Right kidney (tissue), 1 donor: Measurements from ENCODE around the gene CLOCK.

ENCODE experiments used
- DNase-seq: peaks from one replicate; pipeline ENCODE4 v3.0.0-alpha.2; 2016

CLOCK gene

GRCh38 chr4:55410431-55410830 is 136.3 kb downstream of the CLOCK start:
- DNase-seq = no peak

- no peak for DNase-seq
Measured at GRCh38 chr4:55409468-55410171, 137.1 kb downstream of the CLOCK start.

- no peak for DNase-seq
Measured at GRCh38 chr4:55407764-55408163, 138.9 kb downstream of the CLOCK start.

GRCh38 chr4:55407119-55407518 is 139.6 kb downstream of the CLOCK start:
- no peak for DNase-seq

- no peak for DNase-seq
Measured at GRCh38 chr4:55406545-55406944, 140.2 kb downstream of the CLOCK start.

GRCh38 chr4:55405073-55405472 is 141.6 kb downstream of the CLOCK start:
- no peak for DNase-seq

- DNase-seq = no peak
Measured at GRCh38 chr4:55399581-55399980, 147.1 kb downstream of the CLOCK start.

- no peak for DNase-seq
Measured at GRCh38 chr4:55398966-55399365, 147.7 kb downstream of the CLOCK start.

- no peak for DNase-seq
Measured at GRCh38 chr4:55398461-55398860, 148.2 kb downstream of the CLOCK start.

GRCh38 chr4:55397520-55398321 is 149.0 kb downstream of the CLOCK start:
- DNase-seq = peak; percentile 26

GRCh38 chr4:55397126-55397436 is 149.6 kb downstream of the CLOCK start:
- DNase-seq = peak; percentile 46

- peak; percentile 93 for DNase-seq
Measured at GRCh38 chr4:55396308-55397125, 150.2 kb downstream of the CLOCK start.

GRCh38 chr4:55395529-55396307 is 151.0 kb downstream of the CLOCK start, which contains the start of gene TMEM165:
Gene TMEM165 (plus strand): TSS chr4:55395957. CDS start chr4:55396190, 233 bp downstream.
- peak; percentile 96 for DNase-seq

- no peak for DNase-seq
Measured at GRCh38 chr4:55395218-55395528, 151.5 kb downstream of the CLOCK start.

- no peak for DNase-seq
Measured at GRCh38 chr4:55393461-55394320, 153.0 kb downstream of the CLOCK start.

- DNase-seq = no peak
Measured at GRCh38 chr4:55386840-55387239, 159.9 kb downstream of the CLOCK start.

- DNase-seq = no peak
Measured at GRCh38 chr4:55386073-55386472, 160.6 kb downstream of the CLOCK start.

GRCh38 chr4:55385201-55385649 is 161.5 kb downstream of the CLOCK start:
- no peak for DNase-seq

- DNase-seq = no peak
Measured at GRCh38 chr4:55382488-55383003, 164.2 kb downstream of the CLOCK start.

GRCh38 chr4:55381502-55381901 is 165.2 kb downstream of the CLOCK start:
- no peak for DNase-seq

- no peak for DNase-seq
Measured at GRCh38 chr4:55380576-55380975, 166.1 kb downstream of the CLOCK start.
